Lower leg skin (tissue), 3 donors: Measurements from ENCODE around the gene DNAH14.

Source experiments
- POLR2A ChIP-seq, 2 donors: fragments of 450-650 bp; IDR thresholded peaks; one replicate each; pipeline ENCODE4 v1.6.1; 2016 to 2017; ENCODE audit warnings: antibody characterized with exemption in 2 of 2, mild to moderate bottlenecking in 1 of 2, moderate library complexity in 1 of 2
- TF ChIP-seq, protein P1 (sequence below), 3 donors: fragments of 450-650 bp; IDR thresholded peaks; one replicate each; pipeline ENCODE4 v1.5.1; 2016; ENCODE audit warnings: antibody characterized with exemption in 3 of 3, mild to moderate bottlenecking in 3 of 3, moderate library complexity in 2 of 3

DNA sequence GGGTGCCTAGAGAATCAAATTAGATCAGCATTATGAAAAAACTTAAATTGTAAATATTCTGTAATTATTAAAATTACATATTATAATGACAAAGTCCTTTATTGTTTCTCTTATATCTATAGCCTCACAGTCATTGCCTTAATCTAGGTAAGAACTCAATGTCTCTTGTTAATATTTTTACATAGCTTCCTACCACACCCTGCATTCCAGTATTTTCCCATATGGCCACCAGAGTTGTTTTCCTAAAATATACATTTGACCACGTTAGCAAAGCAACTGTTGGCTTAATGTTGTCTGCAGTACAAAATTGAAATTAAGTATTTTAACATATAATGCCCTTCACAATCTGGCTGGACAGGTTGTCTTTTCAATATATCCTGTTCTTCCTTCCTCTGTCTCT lies 230.3 kb downstream of the DNAH14 start:
- TF ChIP-seq, protein P1, sequence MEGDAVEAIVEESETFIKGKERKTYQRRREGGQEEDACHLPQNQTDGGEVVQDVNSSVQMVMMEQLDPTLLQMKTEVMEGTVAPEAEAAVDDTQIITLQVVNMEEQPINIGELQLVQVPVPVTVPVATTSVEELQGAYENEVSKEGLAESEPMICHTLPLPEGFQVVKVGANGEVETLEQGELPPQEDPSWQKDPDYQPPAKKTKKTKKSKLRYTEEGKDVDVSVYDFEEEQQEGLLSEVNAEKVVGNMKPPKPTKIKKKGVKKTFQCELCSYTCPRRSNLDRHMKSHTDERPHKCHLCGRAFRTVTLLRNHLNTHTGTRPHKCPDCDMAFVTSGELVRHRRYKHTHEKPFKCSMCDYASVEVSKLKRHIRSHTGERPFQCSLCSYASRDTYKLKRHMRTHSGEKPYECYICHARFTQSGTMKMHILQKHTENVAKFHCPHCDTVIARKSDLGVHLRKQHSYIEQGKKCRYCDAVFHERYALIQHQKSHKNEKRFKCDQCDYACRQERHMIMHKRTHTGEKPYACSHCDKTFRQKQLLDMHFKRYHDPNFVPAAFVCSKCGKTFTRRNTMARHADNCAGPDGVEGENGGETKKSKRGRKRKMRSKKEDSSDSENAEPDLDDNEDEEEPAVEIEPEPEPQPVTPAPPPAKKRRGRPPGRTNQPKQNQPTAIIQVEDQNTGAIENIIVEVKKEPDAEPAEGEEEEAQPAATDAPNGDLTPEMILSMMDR (IDR thresholded peaks at IDR 0.05), result no peak
- no peak for TF ChIP-seq POLR2A (IDR thresholded peaks at IDR 0.05)
